KG1 (cell line): ENCODE measurements around the gene TMEM82.

Experiments used
- DNase-seq: peaks from one replicate; lab custom pipeline; 2025; lab: John Stamatoyannopoulos, UW

Gene TMEM82

DNA sequence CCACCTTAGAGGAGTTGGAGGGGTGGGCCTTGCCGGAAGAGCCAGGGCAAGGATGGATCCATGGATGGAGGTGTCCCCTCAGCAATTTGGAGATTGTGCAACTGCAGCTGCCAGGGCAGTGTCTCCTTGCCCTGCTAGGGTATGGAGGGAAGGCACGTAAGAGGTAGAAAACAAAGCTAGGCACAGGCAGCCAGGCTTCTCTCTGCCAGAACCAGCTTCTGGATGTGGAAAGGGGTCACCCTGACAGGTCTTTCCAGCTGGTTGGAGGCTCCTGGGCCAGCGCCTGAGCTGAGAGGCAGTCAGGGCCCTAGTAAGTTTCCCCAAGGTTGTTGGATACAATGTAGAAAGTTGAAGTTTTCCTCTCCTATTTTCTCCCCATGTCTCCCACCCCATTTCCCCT is 21.4 kb upstream of the TMEM82 start:
- DNase-seq: no peak

DNA sequence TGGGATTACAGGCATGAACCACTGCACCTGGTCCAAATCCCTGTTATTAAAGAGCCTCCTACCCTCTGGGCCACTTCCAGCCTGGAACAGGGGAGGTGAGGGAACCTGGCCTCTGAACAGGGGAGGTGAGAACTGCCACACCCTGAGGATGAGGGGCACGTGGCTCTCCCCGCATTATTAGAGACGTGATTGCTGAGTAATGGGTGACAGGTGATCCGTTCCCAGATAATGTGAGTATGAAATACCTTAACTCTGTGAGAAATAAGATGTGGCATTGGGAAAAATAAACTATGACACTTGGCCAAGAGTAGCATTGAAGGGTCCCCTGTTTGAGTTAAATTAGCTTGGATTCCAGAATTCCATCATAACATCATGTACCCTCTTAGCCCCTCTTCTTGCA is 19.9 kb upstream of the TMEM82 start:
- no peak for DNase-seq

DNA sequence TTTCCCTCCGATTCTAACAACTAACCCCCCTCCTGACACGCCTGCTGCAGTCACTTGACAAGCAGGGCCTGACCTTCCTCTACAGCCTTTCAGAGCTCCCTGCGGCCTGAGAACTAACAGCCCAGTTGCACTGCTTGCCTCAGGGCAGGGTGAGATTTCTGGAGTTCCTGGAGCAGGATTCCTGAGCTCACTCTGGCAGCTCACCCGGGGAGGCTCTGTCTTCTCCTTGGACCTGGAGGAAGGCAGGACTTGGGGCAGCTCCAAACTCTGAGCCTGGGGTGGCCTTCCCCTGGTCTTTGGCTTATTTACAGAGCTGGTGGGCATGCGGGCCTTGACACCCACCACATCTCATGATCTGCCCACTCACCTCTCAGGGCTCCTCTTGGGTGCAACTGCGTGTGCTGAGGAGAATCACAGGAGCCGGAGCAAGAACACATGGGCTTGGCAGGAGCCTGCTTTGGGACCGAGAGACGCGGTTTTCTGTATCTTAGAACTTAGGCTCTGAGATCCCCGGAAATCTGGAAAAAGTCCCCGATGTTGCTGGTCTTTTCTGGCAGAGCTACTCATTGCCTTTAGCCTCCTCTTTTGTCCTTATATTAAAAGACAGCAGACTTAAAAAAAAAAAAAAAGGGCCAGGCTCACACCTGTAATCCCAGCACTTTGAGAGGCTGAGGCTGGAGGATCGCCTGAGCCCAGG is 19.3 kb upstream of the TMEM82 start:
- no peak for DNase-seq

DNA sequence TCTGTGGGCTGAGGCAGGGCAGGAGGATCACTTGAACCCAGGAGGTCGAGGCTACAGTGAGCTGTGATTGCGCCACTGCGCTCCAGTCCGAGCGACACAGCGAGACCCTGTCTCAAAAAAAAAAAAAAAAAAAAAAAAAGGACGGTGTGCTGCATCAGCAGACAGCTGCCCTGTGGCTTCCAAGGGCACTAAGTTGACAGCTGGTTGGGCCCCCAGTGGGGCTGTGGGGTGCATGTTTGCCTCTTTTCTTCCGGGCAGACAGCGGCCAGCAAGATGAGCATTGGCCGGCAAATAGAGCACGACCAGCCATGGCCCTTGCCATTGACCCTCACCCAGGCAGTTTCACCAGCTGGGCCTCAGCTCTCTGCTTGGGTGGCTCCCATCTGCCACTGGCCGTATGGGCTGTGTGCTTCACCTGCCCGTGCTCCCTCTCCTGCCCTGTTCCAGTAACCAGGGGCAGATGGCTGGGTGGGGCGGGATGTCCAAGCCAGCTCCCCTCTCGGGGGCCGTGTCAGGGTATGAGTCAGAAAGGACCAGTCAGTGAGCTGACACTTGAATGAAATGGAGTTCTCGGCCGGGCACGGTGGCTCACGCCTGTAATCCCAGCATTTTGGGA is 18.6 kb upstream of the TMEM82 start:
- DNase-seq: no peak

DNA sequence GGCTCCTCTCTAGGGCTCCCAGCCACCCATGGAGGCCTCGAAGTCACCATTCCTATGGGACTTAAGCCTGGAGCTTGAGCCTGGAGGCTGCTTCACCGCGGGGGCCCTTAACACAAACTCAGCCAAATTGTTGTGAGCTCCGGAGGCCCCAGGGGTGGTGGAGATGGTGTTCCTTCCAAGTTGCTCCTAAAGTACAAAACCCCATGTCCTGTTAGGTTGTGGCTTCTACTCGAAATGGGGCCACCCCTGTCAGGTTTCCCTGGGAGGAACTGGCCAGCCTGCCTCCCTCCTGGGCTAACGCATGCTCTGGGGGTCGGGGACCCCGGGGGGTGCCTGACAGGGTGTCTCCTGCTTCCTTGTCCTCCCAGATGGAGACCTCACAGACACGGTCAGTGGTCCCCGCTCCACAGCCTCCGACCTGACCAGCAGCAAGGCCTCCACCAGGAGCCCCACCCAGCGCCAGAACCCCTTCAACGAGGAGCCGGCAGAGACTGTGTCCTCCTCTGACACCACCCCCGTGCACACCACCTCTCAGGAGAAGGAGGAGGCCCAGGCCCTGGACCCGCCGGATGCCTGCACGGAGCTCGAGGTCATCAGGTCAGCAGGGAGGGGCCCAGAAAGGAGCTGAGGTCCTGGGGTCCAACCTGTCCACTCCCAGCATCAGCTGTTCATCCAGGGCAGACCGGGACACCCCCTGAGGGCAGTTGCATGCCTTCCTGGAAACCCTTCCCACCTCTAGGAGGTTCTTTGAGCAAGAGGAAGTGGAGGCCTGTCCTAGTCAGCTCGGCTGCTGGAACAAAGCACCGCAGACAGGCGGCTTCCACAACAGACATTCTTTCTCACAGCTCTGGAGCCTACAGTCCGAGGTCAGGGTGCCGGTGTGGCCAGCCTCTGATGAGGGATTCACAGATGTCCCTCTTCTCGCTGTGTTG is 17.1 kb upstream of the TMEM82 start:
- no peak for DNase-seq

DNA sequence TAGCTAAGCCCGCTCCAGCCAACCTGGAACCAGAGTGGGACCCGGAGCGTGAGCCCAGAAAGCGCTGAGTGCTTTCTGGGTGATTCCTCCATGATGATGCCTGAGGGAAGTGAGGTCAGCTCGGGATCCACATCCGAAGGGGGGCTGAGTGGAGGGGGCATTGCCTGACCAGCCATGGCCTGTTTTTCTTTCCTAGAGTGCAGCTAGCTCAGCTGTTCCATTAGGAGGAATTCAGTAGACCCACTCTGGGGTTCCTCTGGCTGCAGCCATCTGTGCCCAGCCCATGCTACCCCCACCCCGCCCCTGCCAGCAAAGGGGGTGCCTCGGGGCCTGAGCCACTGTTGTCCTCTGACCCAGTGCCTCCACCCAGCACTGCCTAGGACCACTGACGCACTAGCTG is 15.8 kb upstream of the TMEM82 start:
- DNase-seq: no peak

DNA sequence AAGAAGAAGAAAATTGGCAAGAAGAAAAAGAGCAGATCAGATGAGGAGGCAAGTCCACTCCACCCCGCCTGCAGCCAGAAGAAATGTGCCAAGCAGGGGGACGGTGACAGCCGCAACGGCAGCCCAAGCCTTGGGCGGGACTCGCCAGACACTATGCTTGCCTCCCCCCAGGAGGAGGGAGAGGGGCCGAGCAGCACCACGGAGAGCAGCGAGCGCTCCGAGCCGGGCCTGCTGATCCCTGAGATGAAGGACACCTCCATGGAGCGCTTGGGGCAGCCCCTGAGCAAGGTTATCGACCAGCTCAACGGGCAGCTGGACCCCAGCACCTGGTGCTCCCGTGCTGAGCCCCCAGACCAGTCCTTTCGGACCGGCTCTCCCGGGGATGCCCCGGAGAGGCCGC is 15.3 kb upstream of the TMEM82 start:
- DNase-seq: no peak

DNA sequence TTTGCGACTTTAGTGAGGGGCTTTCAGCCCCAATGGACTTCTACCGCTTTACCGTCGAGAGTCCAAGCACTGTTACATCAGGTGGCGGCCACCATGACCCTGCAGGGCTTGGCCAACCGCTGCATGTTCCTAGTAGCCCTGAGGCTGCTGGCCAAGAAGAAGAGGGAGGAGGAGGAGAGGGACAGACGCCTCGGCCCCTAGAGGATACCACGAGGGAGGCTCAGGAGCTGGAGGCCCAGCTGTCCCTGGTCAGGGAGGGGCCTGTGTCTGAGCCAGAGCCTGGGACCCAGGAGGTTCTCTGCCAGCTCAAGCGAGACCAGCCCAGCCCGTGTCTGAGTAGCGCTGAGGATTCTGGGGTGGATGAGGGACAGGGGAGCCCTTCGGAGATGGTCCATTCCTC is 14.9 kb upstream of the TMEM82 start:
- no peak for DNase-seq

DNA sequence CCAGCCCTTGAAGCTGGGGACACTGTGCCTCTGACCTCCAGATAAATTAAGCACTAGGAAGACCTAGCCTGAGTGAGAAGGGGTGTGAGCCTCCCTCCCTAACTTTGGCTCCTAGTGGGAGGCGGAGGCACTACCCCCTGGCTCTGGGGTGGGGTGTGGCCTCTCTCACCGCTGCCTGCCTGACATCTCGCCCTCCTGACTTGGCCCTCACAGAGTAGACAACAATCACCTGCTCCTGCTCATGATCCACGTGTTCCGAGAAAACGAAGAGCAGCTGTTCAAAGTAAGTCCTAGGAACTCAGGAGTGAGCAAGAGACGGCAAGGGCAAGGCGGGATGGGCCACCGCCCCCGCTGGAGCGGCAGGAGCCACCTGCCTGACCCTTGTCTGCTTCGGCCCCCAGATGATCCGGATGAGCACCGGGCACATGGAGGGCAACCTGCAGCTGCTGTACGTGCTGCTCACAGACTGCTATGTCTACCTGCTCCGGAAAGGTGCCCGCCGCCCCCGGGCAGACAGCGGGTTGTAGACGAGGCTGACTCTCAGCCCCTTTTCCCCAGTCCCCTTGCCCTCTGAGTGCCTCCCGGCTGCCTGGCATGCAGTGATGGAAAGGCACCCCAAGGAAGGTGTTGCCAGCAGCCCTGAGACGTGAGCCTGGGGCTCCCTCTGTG is 14.3 kb upstream of the TMEM82 start:
- no peak for DNase-seq

DNA sequence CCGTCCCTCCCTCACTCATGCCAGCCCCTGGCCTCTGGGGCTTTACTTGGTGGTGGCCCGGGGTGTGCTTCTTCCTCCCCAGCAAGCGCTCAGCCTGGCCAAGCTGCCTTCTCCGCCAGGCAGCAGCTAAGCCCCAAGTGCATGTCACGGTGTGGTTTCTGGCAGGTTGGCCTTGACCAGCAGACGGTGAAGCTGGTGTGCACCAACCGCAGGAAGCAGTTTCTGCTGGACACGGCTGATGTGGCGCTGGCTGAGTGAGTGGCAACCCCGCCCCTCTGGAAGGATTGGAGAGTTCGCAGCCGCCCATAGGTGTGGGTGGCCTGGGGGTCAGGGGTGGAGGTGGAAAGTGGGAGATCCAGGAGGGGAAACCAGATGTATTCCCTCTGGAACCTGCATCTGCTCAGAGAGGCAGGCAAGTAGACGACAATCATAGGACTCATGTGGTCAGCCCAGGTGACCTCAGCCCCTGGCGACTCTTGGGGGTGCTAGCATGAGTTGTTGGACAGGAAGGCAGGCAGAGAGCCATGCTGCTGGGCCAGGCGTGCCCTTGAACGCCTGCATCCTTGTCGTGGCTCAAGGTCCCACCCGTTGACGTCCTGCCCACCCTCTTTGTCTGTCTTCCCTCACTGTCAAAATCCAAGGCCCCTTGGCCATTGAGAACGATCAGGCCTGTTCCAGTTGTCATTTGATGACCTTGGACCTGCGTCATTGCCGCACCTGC is 13.2 kb upstream of the TMEM82 start:
- no peak for DNase-seq

DNA sequence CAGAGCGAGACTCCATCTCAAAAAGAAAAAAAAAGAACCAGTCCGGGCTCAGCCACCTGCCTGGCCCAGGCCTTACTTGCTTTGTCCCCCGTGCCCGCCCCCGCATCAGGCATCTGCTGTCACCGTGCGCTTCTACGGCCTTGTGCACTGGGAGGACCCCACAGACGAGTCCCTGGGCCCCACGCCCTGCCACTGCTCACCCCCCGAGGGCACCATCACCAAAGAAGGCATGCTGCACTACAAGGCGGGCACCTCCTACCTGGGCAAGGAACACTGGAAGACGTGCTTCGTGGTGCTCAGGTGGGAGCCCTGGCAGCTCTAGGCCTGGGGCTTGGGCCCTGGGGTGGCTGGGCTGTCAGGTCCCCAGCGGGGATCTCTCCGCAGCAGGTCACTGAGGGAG is 11.9 kb upstream of the TMEM82 start:
- no peak for DNase-seq

DNA sequence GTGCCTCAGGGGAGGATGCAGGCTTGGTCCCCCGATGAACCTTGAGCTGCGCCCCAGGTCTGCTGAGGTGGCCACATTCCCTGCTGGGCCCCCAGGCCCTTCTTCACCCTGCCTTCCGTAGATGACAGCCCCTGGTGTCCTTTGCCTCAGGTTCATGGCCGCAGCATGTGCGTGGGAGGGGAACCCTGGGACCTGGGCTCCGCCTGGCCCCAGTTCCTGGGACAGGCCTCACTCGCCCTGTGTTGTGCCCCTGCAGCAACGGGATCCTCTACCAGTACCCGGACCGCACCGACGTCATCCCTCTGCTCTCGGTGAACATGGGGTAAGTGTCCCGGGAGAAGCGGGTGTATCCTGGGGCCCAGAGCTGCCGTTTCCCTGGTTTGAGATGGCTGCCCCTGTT is 11.4 kb upstream of the TMEM82 start:
- no peak for DNase-seq

DNA sequence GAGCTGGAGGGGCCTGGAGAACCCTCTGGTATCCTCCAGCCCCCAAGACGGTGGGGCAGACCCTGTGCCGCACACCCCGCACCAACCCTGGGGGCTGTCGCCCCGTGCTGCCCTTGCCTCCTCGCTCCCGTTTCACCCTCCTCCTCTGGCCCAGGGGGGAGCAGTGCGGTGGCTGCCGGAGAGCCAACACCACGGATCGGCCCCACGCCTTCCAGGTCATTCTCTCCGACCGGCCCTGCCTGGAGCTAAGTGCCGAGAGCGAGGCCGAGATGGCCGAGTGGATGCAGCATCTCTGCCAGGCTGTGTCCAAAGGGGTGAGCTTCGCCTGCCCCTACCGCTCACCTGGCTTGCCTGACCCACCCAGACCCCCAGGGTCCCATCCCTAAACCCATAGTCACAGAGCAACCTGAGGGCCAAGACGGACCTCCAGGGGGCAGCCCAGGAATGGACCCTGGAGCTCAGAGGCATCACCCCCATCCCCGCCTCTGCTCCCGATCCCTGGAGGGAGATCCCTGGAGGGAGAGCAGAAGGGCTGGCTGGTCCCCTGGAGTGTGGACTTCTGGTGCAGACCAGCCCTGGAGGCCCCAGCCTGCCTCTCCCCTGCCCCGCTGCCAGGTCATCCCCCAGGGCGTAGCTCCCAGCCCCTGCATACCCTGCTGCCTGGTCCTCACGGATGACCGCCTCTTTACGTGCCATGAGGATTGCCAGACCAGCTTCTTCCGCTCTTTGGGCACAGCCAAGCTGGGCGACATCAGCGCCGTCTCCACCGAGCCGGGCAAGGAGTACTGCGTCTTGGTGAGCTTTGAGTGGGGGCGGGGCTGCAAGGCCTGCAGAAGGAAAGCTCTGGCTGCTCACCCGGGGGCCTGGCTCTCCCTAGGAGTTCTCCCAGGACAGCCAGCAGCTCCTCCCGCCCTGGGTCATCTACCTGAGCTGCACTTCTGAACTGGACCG is 10.3 kb upstream of the TMEM82 start:
- DNase-seq: no peak

DNA sequence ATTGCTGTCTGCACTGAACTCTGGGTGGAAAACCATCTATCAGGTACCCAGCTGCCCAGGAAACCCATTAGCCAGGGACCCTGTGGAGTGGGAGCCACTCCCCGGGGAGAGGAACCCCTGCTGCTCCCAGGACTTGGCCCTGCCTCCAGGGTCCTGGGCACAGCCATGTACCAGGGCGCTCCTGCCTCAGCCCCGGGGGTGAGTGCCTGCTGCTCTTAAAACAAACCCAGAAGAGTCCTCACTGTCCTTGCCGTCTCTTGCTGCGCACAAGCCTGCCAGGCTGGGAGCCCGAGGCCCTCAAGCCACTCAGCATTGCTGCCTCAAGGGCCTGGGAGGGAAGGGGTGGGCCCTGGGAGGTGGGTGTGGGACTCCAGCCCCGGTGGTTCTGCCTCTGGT is 9.6 kb upstream of the TMEM82 start:
- DNase-seq: no peak

DNA sequence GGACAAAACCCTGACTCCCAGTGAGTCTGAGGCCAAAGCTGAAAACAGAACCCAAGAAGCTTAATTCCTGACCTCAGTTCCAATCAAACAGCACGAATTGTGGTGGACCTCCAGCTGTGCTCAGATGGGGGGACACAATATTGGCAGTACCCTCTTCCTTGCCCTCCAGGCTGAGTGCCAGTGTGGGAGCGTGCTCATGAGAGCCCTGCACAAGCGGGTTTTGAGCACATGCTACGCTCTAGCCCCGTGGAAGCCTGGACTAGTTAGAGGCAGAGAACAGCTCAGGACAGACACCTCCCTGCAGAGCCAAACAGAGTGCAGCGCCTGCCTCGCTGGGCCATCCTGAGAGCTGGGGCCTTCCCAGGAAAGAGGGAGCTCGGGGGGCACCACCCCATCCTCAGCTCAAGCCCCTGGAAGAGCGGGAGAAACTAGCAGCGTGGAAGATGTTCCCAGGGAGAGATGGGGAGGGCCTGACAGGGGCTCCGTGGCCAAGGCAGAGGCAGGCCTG is 9.0 kb upstream of the TMEM82 start:
- DNase-seq: no peak

DNA sequence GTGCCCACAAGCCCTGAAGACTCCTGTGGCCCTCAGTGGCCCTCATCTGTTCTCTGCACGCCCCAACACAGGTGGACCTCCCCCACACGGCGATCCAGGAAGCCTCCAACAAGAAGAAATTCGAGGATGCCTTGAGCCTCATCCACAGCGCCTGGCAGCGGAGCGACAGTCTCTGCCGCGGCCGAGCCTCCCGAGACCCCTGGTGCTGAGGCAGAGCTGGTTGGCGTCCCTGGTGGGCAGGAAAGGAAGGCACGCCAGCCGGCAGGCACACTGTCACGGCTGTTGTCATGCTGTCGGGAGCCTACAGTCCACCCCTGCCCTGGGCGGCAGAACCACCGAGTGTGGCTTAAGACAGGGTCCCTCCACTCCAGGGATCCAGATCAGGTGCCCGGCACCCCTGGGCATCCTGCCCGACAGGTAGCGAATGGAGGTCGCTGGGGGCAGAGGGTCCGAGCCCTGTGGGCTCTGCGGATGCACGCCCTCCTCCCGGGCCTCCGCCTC is 8.5 kb upstream of the TMEM82 start:
- no peak for DNase-seq

DNA sequence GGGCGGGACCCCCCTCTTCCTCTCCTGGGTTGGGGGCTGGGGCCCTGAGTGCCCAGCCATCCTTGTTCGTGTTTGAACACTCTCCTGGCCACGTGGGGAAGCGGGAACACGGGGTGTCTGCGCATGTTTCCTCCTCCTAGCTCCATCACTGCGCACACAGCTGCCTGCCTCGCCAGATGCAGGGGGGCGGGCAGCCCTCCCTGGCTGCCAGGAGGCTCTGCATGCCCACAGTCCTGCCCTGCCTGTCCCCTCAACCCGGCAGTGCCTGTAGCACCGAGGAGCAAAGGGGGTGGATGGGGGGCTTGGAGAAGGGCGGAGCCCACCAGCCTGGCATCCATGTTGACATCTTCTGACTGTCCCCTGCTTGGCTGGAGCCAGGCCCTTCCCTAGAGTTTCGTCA is 8.0 kb upstream of the TMEM82 start:
- no peak for DNase-seq

DNA sequence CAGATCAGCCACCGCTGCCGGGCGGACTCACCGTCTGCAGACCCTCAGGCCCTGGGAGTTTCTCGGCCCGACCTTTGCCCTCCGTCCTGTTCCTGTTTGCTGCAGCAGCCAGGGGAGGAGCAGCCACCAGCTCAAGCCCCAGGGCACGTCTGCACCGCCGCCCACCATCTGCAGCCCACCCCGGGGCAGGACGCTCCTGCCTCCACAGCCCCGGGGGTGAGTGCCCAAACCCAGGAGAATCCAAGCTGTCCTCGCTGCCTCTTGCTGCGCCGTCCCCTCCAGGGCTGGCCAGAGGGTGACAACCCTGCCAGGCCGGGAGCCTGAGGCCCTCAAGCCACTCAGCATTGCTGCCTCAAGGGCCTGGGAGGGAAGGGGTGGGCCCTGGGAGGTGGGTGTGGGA is 7.4 kb upstream of the TMEM82 start:
- no peak for DNase-seq

DNA sequence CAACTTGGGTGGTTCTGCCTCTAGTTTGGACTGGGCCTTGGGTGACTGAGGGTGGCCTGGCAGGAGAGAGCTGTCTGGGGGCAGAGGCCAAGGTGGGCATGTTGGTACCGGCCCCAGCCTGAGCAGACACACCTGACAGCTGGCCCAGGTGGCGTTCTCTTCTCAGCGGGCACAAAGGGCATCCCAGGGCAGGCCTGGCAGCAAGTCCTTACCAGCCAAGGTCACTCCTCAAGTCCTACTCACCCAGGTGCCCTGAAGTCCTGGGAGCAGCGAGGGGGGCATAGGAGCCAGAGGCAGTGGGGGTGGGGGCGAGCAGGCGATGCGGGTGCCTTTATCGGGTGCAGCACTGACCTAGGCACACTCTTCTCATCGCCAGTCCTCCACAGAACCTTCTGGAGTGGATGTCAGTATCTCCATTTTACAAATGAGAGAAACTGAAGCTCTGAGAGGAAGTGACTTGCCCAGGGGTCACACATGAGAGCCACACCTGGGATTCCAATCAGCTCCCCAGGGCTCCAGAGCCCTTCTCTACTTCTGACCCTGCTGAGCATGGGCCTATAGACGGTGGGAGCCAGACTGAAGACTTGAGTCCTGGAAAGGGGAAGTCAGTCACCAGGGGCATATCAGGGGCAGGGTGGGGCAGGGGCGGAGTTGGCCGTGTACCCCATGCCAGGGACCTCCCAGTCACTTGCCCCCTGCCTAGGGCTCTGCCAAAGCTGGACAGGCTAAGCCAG is 6.8 kb upstream of the TMEM82 start:
- no peak for DNase-seq
